K562 (cell line): Measurements from ENCODE around the gene NCDN. TPM values are rescaled to one million over a fixed set of nuclear protein-coding genes. Genes with fewer than 3 reads are reported as not detected.

ENCODE experiments used
- ATAC-seq: fragments of 200-7000 bp; cut with Tn5 transposase; 3 replicates; pipeline ENCODE4 v1.9.1; 2020; ENCODE audit warnings: moderate library complexity
- BruUV-seq: library from RNA; stranded (reverse); fragments of 400-500 nt; replicated peaks from 2 replicates; lab custom pipeline; 2021; lab: Mats Ljungman, UMichigan
- CTCF ChIA-PET: fragments of 300-600 bp; formaldehyde crosslinking; extraction: SDS; loops from one replicate; lab custom pipeline; 2021; ENCODE audit warnings: low intra/inter-chr PET ratio; lab: Yijun Ruan, JAX
- POLR2A ChIA-PET: fragments of 300-600, 350-650 bp; sonication (Branson Sonifier 250); formaldehyde crosslinking; extraction: SDS; loops from one replicate; lab custom pipeline; 2021; ENCODE audit warnings: antibody characterized with exemption, inconsistent platforms; lab: Yijun Ruan, JAX
- DNase-seq, 4 experiments: peaks; one replicate each; pipeline versions ENCODE4 v3.0.0 to v3.0.0-alpha.2; 2011 to 2018; ENCODE audit warnings: low spot score in 3 of 4, mixed read lengths in 3 of 4; ENCODE audit errors: extremely low read depth in 1 of 4
- FAIRE-seq: peaks from 2 replicates; lab custom pipeline; 2011; peaks lifted over from hg19 to GRCh38; lab: Jason Lieb, UNC
- H2AFZ ChIP-seq: 2 replicates; pipeline ENCODE4 v1.6.0; 2011; ENCODE audit warnings: low read depth, low read length, control low read depth, inconsistent platforms
- H3K27ac ChIP-seq: fragments of 200-600 bp; 3 replicates; pipeline ENCODE4 v1.8.0; 2011; ENCODE audit warnings: low read depth, mild to moderate bottlenecking, control low read depth, inconsistent platforms, low read length, moderate library complexity, mixed read lengths; ENCODE audit errors: extremely low read depth
- H3K27me3 ChIP-seq, 2 experiments: fragments of 300-600 bp in 1 of 2; 2 replicates in 1 of 2; 3 replicates in 1 of 2; pipeline versions ENCODE4 v1.6.0 to v1.8.0; 2011; ENCODE audit warnings: inconsistent platforms in 2 of 2, low read length in 2 of 2, mild to moderate bottlenecking in 1 of 2, mixed read lengths in 1 of 2, moderate library complexity in 1 of 2; ENCODE audit not compliant: control insufficient read depth in 2 of 2, insufficient read depth in 2 of 2
- H3K36me3 ChIP-seq: fragments of 300-600 bp; 3 replicates; pipeline ENCODE4 v1.8.0; 2011; ENCODE audit warnings: mild to moderate bottlenecking, low read length, inconsistent platforms; ENCODE audit not compliant: control insufficient read depth, insufficient read depth
- H3K4me1 ChIP-seq, 2 experiments: fragments of 200-600 bp in 1 of 2; replicated peaks in 1 of 2; 2 replicates in 1 of 2; 3 replicates in 1 of 2; pipeline versions ENCODE4 v1.5.1 to v1.8.0; 2011; ENCODE audit warnings: inconsistent platforms in 2 of 2, low read length in 2 of 2, mild to moderate bottlenecking in 1 of 2, mixed read lengths in 1 of 2, moderate library complexity in 1 of 2; ENCODE audit not compliant: control insufficient read depth in 2 of 2, insufficient read depth in 2 of 2
- H3K4me2 ChIP-seq: 2 replicates; pipeline ENCODE4 v1.6.1; 2011; ENCODE audit warnings: low read length, control low read depth, inconsistent platforms, mixed read lengths; ENCODE audit not compliant: insufficient read depth
- H3K4me3 ChIP-seq: fragments of 200-600 bp; sonication (generic), shearing (Covaris generic); 2 replicates; pipeline ENCODE4 v1.5.1; 2016; ENCODE audit warnings: control low read depth, inconsistent platforms
- H3K79me2 ChIP-seq: fragments of 200-600 bp; 3 replicates; pipeline ENCODE4 v1.8.0; 2011; ENCODE audit warnings: low read length, inconsistent platforms; ENCODE audit not compliant: control insufficient read depth, insufficient read depth
- H3K9ac ChIP-seq, 2 experiments: 2 replicates each; pipeline versions ENCODE4 v1.6.0 to v1.6.1; 2011; ENCODE audit warnings: low read depth in 2 of 2, low read length in 2 of 2, control low read depth in 1 of 2, inconsistent platforms in 1 of 2, mild to moderate bottlenecking in 1 of 2, mixed read lengths in 1 of 2; ENCODE audit not compliant: insufficient read depth in 1 of 2
- H3K9me1 ChIP-seq: one replicate; pipeline ENCODE4 v1.6.0; 2011; ENCODE audit warnings: inconsistent platforms, mild to moderate bottlenecking, low read length, moderate library complexity; ENCODE audit not compliant: control insufficient read depth, insufficient read depth
- H3K9me3 ChIP-seq: replicated peaks from 2 replicates; pipeline ENCODE4 v1.5.1; 2011; ENCODE audit warnings: low read depth, low read length, inconsistent platforms; ENCODE audit not compliant: control insufficient read depth, insufficient read depth
- H4K20me1 ChIP-seq: replicated peaks from 2 replicates; pipeline ENCODE4 v1.6.1; 2011; ENCODE audit warnings: low read length, inconsistent platforms, mixed read lengths; ENCODE audit not compliant: control insufficient read depth, insufficient read depth
- FOXK1 ChIP-seq: sonication (generic); formaldehyde crosslinking; IDR thresholded peaks from 2 replicates; pipeline ENCODE4 v1.8.0; 2022; ENCODE audit warnings: missing genetic modification reagents, mild to moderate bottlenecking, borderline replicate concordance
- KDM1A ChIP-seq, 2 experiments: fragments of 450-650 bp; IDR thresholded peaks; 2 replicates each; pipeline ENCODE4 v1.6.1; 2016; ENCODE audit warnings: mild to moderate bottlenecking in 2 of 2
- MYNN ChIP-seq, 2 experiments: sonication (generic); formaldehyde crosslinking in 1 of 2; IDR thresholded peaks; 2 replicates each; pipeline versions ENCODE4 v1.5.0 to v1.6.1; 2016 to 2020; ENCODE audit warnings: antibody characterized with exemption in 1 of 2, missing genetic modification reagents in 1 of 2
- ZNF239 ChIP-seq: fragments of 250-450 bp; sonication (Bioruptor Pico); IDR thresholded peaks from 2 replicates; pipeline ENCODE4 v1.4.0; 2020; ENCODE audit warnings: mild to moderate bottlenecking
- WGBS: fragments of 100-300 bp; shearing (Covaris generic); methylation state at CpG from one replicate; pipeline ENCODE4 v1.1.6; 2016; ENCODE audit warnings: low coverage, mixed read lengths; ENCODE audit not compliant: insufficient coverage; ENCODE audit errors: missing lambda C conversion rate; 5-methylcytosine and 5-hydroxymethylcytosine counted together
- in situ Hi-C: fragments of 300-500 bp; cut with MboI; formaldehyde crosslinking; loops from 4 replicates; pipeline ENCODE4 v1.15.0; 2018; ENCODE audit warnings: inconsistent platforms, mixed read lengths
- intact Hi-C: fragments of 100-400 bp; cut with micrococcal nuclease; formaldehyde crosslinking; loops from 2 replicates; pipeline ENCODE4 v1.14.2; 2022
- polyA plus RNA-seq, 8 experiments: library from polyadenylated mRNA; depleted of rRNA in 4 of 8; stranded (reverse) in 5 of 8; unstranded in 3 of 8; fragments of >200 nt; fragmentation: Nextera tagmentation in 2 of 8; fragmentation: Illumina TruSeq in 1 of 8; extraction: Ambion mirVana in 2 of 8; extraction: Trizol in 1 of 8; gene quantifications; 2 replicates each; pipeline versions ENCODE4 v1.2.1 to v1.2.3, GENCODE V29; 2011 to 2014; ENCODE audit warnings: inconsistent platforms in 1 of 8, missing spikeins in 1 of 8
- total RNA-seq, 7 experiments: library from RNA; depleted of rRNA in 6 of 7; stranded (reverse); fragments of >200 nt in 6 of 7; fragmentation: Illumina TruSeq in 2 of 7; extraction: Trizol in 2 of 7; gene quantifications; 2 replicates each; pipeline versions ENCODE4 v1.2.1 to v1.2.3, GENCODE V29; 2011 to 2021; ENCODE audit warnings: low replicate concordance in 1 of 7
- TF ChIP-seq, protein P1 (sequence below), 2 experiments: fragments of 450-650 bp in 1 of 2; sonication (generic) in 1 of 2; formaldehyde crosslinking; conservative IDR thresholded peaks; 2 replicates each; pipeline versions ENCODE4 v1.4.0 to v1.8.1; 2020 to 2022; ENCODE audit warnings: mild to moderate bottlenecking in 1 of 2, missing genetic modification reagents in 1 of 2
- TF ChIP-seq, protein P2 (sequence below): fragments of 250-450 bp; sonication (Bioruptor Pico); IDR thresholded peaks from 2 replicates; pipeline ENCODE4 v1.8.0; 2022; ENCODE audit warnings: inconsistent platforms
- TF ChIP-seq, protein P3 (sequence below), 2 experiments: IDR thresholded peaks; 2 replicates each; pipeline ENCODE4 v1.6.1; 2011; ENCODE audit warnings: borderline replicate concordance in 1 of 2, control low read depth in 1 of 2, low read depth in 1 of 2, low read length in 1 of 2, mild to moderate bottlenecking in 1 of 2, mixed read lengths in 1 of 2, moderate library complexity in 1 of 2; ENCODE audit not compliant: insufficient read depth in 1 of 2, insufficient read length in 1 of 2, poor library complexity in 1 of 2, severe bottlenecking in 1 of 2; ENCODE audit errors: extremely low read depth in 1 of 2

The NCDN gene
- total and polyA plus RNA-seq, 9 of the 15 experiments (the other 6 are each of a cell fraction or from before 2014, with no cell fraction given) = 1.9 to 35.1 (median 10.7) TPM

DNA sequence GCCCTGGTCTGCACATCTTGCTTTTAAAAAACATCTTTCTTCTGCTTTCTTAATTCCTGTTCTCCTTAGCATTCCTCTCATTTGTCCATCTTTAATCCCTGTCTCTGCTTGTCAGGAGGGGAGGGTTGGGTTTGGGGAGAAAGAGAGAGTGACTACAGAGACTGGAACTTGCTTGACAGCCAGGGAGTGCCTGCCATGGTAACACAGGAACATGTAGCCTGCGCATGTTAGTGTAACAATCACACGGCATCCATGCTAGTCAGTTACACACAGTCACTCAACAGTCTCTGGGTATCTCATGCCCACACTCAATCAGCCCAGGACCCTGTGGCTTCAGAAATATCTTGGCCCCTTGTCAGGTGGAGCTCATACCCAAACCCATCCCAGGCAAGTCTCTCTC lies 14.7 kb downstream of the NCDN start:
- TF ChIP-seq MYNN (IDR thresholded peaks at IDR 0.05) = no peak
- no peak for TF ChIP-seq MYNN (CRISPR knock-in tag; IDR thresholded peaks at IDR 0.05)
- TF ChIP-seq, protein P1, sequence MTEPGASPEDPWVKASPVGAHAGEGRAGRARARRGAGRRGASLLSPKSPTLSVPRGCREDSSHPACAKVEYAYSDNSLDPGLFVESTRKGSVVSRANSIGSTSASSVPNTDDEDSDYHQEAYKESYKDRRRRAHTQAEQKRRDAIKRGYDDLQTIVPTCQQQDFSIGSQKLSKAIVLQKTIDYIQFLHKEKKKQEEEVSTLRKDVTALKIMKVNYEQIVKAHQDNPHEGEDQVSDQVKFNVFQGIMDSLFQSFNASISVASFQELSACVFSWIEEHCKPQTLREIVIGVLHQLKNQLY (CRISPR knock-in tag; conservative IDR thresholded peaks at IDR 0.05) = no peak
- TF ChIP-seq, protein P2, sequence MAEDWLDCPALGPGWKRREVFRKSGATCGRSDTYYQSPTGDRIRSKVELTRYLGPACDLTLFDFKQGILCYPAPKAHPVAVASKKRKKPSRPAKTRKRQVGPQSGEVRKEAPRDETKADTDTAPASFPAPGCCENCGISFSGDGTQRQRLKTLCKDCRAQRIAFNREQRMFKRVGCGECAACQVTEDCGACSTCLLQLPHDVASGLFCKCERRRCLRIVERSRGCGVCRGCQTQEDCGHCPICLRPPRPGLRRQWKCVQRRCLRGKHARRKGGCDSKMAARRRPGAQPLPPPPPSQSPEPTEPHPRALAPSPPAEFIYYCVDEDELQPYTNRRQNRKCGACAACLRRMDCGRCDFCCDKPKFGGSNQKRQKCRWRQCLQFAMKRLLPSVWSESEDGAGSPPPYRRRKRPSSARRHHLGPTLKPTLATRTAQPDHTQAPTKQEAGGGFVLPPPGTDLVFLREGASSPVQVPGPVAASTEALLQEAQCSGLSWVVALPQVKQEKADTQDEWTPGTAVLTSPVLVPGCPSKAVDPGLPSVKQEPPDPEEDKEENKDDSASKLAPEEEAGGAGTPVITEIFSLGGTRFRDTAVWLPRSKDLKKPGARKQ (CRISPR knock-in tag) = no peak
- TF ChIP-seq KDM1A (IDR thresholded peaks at IDR 0.05) = no peak
- TF ChIP-seq, protein P3, sequence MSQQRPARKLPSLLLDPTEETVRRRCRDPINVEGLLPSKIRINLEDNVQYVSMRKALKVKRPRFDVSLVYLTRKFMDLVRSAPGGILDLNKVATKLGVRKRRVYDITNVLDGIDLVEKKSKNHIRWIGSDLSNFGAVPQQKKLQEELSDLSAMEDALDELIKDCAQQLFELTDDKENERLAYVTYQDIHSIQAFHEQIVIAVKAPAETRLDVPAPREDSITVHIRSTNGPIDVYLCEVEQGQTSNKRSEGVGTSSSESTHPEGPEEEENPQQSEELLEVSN (IDR thresholded peaks at IDR 0.05; ENCODE audit: borderline replicate concordance in 1 of 2, extremely low read depth in 1 of 2, insufficient read depth in 1 of 2, insufficient read length in 1 of 2, low read depth in 1 of 2, low read length in 1 of 2, poor library complexity in 1 of 2, severe bottlenecking in 1 of 2) = no peak
- TF ChIP-seq FOXK1 (CRISPR knock-in tag) = no peak
- no peak for TF ChIP-seq ZNF239
- Histone ChIP-seq H3K4me3 (no peak overlapping the region), H3K36me3 (no peaks in the 10 kb centered on the region), H3K27me3 (peaks cover 3 to 18% of the 10 kb centered on the region in 2 experiments; a peak in 4 of 5 replicates), H2AFZ (no peak overlapping the region), H3K4me2 (no peak overlapping the region), H3K9ac (no peak overlapping the region), H3K9me3 (no peaks in the 10 kb centered on the region), H4K20me1 (0 out of 2 replicates have a peak, but pooled peaks cover 5% of the 10 kb centered on the region), H3K4me1 (peaks cover 10 to 24% of the 10 kb centered on the region in 2 experiments), H3K9me1 (no peaks in the 10 kb centered on the region), H3K27ac (no peak overlapping the region), H3K79me2 (no peaks in the 10 kb centered on the region)
- FAIRE-seq (peak; percentile 52), ATAC-seq (no peak), DNase-seq (no peak)
- WGBS = 11% methylated on average over 2 of the region's 2 CpGs
- POLR2A ChIA-PET = interaction anchor here (0.7 to 1.3 kb wide), 4 partner anchors 9 to 159 kb away, joined by 3 read pairs; no protein-coding TSS in a partner anchor
- in situ Hi-C loops (no loop called here), intact Hi-C loops (no loop called here)
- CTCF ChIA-PET = interaction anchor here (0.6 kb wide), 1 partner anchor 236 kb away, joined by 3 read pairs; no protein-coding TSS in a partner anchor
- no TSS peak for BruUV-seq
